NCI-H1417 (cell line): ENCODE results near the gene SRRM4.
A peak's percentile ranks its signal among the peaks of the same experiment; 100 is the strongest.

ENCODE experiments used
- DNase-seq, 3 experiments: peaks; one replicate each; lab custom pipeline; 2025; lab: John Stamatoyannopoulos, UW

The SRRM4 gene

DNA sequence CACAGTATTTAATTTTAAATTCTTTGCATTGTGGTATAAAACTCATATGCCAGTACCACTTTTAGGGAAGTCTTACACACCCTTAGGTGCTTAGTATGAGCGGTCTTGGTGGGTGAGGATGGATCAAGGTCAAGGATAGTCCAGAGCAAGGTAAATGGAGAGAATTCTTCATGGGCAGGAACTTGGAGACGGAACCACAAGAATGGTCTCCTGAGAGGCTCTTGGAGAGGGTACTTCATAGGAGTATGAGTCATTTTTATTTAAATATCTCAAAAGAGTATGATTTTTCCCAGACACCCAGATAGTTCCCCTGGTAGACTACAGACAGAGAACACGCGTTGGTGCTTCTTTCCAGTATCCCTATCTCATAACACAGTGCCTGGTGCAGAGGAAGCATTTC, 219.3 kb downstream of the SRRM4 start:
- no peak for DNase-seq

DNA sequence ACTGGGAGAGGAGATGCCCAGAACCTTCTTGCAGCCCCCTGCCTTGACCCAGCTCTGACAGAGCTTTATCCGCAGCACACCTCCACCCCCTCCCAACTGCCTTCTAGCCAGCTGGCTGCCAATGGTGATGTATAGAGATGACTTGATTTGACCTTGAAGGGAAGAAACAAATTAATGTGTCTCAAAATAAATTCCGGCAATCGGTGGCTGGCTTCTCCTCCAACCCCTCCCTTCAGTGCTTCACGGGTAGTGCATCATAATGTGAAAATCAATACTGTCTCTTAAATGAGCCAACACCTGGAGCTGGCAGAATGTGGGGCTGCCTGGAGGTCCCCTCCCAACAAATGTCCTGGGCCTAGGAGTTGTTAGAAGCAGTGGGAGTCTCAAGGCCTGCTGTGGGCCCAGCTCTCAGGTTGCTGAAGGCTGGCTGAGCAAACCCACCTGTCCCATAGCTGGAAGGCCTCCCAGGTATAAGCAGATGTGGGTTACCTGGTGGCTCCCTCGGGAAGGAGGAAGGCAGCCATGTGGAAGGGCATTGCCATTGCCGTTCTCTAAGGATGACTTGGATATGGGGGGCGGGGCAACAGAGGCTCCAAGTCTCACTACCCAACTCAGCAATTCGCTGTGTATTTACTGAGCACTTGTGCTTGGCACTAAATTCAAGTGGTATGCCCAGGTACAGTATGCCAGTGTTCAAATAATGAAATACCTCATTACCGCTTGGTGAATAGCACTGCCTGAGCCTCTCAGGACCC, 220.6 kb downstream of the SRRM4 start:
- peak in 1 of 3 experiments; percentile 88 for DNase-seq

DNA sequence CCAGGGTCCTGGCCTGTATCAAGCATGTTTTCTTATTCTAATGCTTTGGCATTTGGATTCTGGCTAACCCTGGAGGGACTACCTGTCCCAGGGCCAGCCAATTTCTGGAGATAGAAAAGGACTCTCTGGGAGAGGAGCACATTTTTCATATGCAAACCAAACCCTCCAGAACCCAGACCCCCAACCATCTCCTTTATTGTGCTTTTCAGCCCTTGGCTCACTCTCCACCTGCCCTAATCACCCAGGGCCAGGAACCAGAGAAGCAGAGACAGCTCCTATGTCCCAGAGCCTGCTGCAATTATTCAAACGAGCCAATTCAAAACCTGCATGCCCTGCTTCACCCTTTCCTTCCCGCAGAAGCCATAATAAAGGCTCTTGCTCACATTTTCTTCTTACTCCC, 221.2 kb downstream of the SRRM4 start:
- no peak for DNase-seq

DNA sequence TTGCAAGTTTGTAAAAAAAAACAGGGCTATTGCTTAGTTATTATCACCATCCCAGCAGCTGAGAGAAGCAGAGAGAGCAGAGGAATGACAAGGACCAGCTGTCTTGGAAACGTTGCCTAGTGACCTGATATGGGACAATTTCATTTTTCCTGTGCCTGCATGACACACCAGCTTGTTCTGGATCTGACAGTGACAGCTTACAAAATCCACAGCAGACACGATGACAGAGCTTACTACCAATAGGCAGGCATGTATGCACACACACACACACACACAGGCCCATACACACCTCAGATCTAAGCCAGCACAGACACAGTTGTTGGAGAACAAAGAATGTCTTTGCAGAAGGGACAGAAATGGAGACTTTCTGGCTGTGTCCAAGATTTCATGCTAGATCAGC, 222.8 kb downstream of the SRRM4 start:
- no peak for DNase-seq

DNA sequence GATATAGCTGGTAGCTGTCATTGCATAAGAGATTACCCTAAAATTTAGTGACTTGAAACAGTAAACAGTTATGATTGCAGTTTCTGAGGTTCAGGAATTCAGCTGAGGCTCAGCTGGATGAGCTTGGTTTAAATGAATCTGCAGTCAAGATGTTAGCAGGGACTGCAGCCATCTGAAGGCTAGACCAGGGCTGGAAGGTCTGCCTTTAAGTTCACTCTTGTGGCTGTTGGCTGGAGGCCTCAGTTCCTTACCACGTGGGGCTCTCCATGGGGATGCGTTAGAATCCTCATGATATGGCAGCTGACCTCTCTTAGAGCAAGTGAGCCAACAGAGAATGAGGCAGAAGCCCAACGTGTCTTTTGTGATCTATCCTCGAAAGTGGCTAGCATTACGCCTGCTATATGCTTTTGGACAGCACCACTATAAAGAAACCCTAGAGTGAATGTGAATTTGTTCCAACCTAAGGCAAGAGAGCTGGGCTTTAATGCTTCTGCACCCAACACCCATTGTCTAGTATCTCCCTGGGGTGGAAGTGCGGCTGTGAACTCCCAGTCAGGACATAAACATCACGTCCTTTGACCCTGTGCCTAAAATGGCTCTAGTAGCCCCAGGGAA, 223.4 kb downstream of the SRRM4 start:
- DNase-seq, result no peak

DNA sequence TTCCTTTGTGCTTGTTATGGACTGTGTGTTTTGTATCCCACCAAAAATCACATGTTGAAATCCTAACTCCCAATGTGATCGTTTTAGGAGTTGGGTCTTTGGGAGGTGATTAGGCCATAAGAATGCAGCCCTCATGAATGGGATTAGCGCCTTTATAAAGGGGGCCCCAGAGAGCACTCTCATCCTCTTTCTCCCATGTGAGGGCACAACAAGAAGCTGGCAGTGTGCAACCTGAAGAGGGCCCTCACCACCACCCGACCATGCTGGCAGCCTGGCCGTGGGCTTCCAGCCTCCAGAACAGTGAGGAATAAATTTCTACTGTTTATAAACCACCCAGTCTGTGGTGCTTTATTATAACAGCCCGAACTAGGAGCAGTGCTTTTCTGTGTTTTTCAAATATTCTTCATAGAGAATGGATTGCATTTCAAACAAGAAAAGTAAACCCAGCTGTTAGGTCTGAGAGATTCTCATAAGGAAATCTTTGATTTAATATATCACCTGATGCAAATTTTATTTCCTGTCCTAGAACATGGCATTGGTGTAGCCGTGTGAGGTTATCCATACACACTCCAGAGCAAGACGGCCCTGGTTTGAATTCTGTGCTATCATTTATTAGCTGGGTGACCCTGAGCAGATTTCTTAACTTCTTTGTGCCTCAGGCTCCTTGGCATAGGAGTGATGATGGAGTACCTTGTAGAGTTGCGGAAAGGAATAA, 225.2 kb downstream of the SRRM4 start:
- DNase-seq, result no peak

DNA sequence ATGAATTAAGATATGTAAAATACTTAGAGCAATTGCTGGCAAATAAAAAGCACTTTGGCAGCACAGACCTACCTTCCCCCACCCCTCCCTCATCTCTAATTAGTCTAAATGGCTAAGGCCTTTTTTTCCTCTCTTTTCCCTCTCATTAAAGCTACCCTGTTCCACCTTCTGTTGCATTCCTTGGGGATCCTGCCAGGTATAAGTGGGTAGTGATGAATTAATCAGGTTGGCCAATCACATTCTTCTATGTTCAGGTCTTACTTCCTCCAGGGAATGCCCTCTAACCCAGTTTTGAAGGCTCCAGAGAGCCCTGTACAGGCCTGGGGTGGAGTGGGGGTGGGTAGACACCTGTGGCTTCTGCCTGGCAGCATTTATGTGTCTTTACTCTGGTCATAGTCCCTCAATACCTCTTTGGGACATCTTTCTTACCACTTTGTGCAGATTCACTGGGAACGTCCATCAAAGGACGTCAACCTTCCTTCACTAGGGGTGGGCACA, 225.8 kb downstream of the SRRM4 start:
- DNase-seq, result no peak

DNA sequence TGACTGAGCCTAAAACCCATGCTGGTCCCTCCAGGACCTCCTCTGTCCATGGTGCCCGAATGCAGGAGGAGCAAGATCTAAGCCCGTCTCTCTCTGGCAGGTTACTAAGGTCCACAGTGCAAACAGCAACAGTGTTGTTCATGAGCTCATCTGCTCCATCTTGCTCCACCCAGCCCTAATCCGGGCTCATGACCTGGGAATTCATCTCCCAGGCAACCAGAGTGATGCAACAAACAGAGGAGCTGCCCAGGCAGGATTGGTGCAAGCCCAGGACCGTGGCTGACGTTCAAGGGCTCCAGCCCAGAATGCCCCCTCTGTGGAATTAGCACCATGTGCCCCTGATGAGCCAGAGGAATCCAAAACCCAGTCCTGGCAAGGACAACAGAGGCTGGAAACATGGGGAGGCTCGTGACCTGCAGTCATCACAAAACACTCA, 227.3 kb downstream of the SRRM4 start:
- no peak for DNase-seq

DNA sequence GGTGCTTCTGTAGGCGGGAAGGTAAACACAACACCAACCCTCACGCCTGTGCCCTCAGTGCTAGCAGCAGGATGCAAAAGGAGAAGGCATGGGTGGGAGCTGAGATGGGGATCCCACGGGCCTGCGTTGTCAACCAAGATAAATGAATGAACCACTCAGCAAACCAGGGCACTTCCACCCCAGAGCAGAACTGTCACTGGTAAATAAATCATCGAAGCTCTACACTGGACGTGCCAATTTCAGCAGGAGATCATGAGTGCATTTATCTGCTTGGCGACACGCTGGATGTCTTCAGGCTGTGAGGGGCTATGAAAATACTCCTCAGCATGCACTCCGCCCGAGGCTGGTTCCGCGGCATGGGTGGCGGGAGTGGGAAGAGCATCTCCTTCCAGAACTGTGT, 230.5 kb downstream of the SRRM4 start:
- no peak for DNase-seq
